Testis (tissue), 3 donors: ENCODE data around the gene PI16. TPM values are rescaled to one million over a fixed set of nuclear protein-coding genes. Genes with fewer than 3 reads are reported as not detected.

Experiments
- DNase-seq: peaks from one replicate; pipeline ENCODE4 v3.0.0-alpha.2; 2019
- H3K27ac ChIP-seq, 2 donors: fragments of 200-600 bp; sonication (generic); one replicate each; pipeline ENCODE4 v1.5.1; 2019
- H3K27me3 ChIP-seq: fragments of 200-600 bp; sonication (generic); one replicate; pipeline ENCODE4 v1.5.1; 2019
- H3K36me3 ChIP-seq: fragments of 200-600 bp; sonication (generic); one replicate; pipeline ENCODE4 v1.5.1; 2017; ENCODE audit warnings: low read depth; ENCODE audit errors: missing control alignments
- H3K4me1 ChIP-seq: fragments of 200-600 bp; sonication (generic); one replicate; pipeline ENCODE4 v1.5.1; 2019
- H3K4me3 ChIP-seq, 2 donors: fragments of 200-600 bp; sonication (generic); one replicate each; pipeline ENCODE4 v1.5.1; 2017 to 2019
- H3K9me3 ChIP-seq: fragments of 200-600 bp; sonication (generic); one replicate; pipeline ENCODE4 v1.5.1; 2017
- POLR2A ChIP-seq: fragments of 450-650 bp; IDR thresholded peaks from one replicate; pipeline ENCODE4 v1.6.1; 2017; ENCODE audit warnings: antibody characterized with exemption, mild to moderate bottlenecking, moderate library complexity
- WGBS, 2 donors: methylation state at CpG; one replicate each; pipeline ENCODE4 v1.1.5; 2018; 5-methylcytosine and 5-hydroxymethylcytosine counted together
- intact Hi-C: fragments of 100-400 bp; cut with DNase I; formaldehyde crosslinking; loops from one replicate; pipeline ENCODE4 v1.15.1; 2023; ENCODE audit warnings: low total_unique reads
- polyA plus RNA-seq: library from polyadenylated mRNA; stranded (reverse); fragments of 350-450 nt; fragmentation: Illumina TruSeq; extraction: RNeasy Lipid Tissue Mini Kit (QIAGEN cat#74804); gene quantifications from one replicate; pipeline ENCODE4 v1.2.3, GENCODE V29; 2014; ENCODE audit warnings: low read depth, low replicate concordance; ENCODE audit not compliant: insufficient read depth
- total RNA-seq, 2 donors: library from RNA; depleted of rRNA; stranded (reverse); fragments of >200 nt; gene quantifications; one replicate each; pipeline ENCODE4 v1.2.3, GENCODE V29; 2016
- TF ChIP-seq, protein P1 (sequence below), 3 experiments: fragments of 450-650 bp in 2 of 3; fragments of 200-600 bp in 1 of 3; sonication (generic) in 1 of 3; IDR thresholded peaks; one replicate each; pipeline ENCODE4 v1.5.1; 2016 to 2019; ENCODE audit warnings: antibody characterized with exemption in 3 of 3, mild to moderate bottlenecking in 2 of 3, moderate library complexity in 1 of 3

Gene PI16
- total and polyA plus RNA-seq, 3 donors from 2014 or later, result 9.8 to 79.3 (median 24.7) TPM

DNA sequence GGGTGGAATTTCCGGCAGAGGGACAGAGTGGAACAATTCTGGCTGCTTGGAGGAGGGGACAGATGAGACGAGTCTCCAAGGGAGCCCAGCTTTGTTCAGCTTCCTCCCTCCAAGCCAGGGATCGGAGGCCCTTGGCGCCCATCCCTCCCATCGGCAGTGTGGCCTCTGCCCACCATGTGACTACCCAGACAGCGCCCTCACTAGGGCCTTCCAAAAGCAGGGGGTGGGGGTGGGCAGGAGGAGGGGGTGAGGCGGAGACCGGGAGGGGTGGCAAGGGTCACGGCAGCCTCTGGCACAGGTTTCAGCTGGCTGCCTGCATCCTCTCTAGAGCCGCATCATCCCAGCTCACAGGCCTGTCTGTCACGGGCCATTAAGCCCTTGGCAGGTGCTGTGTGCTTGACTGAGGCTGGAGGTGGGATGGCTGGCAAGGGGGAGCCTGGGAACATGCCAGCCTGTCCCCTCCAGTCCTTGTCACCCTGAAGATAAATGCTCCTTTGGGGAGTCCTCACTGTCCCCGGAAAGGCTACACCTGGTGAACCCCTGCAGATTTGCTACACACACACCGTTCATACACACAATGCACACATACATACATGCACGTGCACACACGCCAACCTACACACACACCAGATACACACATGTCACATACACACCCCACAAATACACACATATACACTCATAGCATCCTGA is 44.7 kb downstream of the PI16 start:
- Histone ChIP-seq H3K4me1 (peaks cover 36% of the 10 kb centered on the region), H3K9me3 (no peaks in the 10 kb centered on the region), H3K4me3 (no peak overlapping the region), H3K36me3 (no peaks in the 10 kb centered on the region), H3K27me3 (no peaks in the 10 kb centered on the region), H3K27ac (peak overlapping the region; percentile 88 to 95)
- no peak for DNase-seq
- WGBS, 2 donors, result 81 to 84% methylated on average over 12 to 15 of the region's 15 CpGs
- TF ChIP-seq, protein P1, sequence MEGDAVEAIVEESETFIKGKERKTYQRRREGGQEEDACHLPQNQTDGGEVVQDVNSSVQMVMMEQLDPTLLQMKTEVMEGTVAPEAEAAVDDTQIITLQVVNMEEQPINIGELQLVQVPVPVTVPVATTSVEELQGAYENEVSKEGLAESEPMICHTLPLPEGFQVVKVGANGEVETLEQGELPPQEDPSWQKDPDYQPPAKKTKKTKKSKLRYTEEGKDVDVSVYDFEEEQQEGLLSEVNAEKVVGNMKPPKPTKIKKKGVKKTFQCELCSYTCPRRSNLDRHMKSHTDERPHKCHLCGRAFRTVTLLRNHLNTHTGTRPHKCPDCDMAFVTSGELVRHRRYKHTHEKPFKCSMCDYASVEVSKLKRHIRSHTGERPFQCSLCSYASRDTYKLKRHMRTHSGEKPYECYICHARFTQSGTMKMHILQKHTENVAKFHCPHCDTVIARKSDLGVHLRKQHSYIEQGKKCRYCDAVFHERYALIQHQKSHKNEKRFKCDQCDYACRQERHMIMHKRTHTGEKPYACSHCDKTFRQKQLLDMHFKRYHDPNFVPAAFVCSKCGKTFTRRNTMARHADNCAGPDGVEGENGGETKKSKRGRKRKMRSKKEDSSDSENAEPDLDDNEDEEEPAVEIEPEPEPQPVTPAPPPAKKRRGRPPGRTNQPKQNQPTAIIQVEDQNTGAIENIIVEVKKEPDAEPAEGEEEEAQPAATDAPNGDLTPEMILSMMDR (IDR thresholded peaks at IDR 0.05), result no peak
- no peak for TF ChIP-seq POLR2A
- intact Hi-C loops, result no loop called here

- Histone ChIP-seq H3K36me3 (no peaks in the 10 kb centered on the region), H3K27ac (peak overlapping the region; percentile 88 to 95), H3K27me3 (no peaks in the 10 kb centered on the region), H3K4me1 (peaks cover 36% of the 10 kb centered on the region), H3K4me3 (no peak overlapping the region), H3K9me3 (no peaks in the 10 kb centered on the region)
- intact Hi-C loops, result no loop called here
- 89 to 98% methylated on average over 4 of the region's 4 CpGs for WGBS, 2 donors
- DNase-seq, result no peak
- no peak for TF ChIP-seq POLR2A
- TF ChIP-seq, protein P1 (IDR thresholded peaks at IDR 0.05), result no peak
These were observed 45.2 kb downstream of the PI16 start for GRCh38 chr6:36999751-37000125.

DNA sequence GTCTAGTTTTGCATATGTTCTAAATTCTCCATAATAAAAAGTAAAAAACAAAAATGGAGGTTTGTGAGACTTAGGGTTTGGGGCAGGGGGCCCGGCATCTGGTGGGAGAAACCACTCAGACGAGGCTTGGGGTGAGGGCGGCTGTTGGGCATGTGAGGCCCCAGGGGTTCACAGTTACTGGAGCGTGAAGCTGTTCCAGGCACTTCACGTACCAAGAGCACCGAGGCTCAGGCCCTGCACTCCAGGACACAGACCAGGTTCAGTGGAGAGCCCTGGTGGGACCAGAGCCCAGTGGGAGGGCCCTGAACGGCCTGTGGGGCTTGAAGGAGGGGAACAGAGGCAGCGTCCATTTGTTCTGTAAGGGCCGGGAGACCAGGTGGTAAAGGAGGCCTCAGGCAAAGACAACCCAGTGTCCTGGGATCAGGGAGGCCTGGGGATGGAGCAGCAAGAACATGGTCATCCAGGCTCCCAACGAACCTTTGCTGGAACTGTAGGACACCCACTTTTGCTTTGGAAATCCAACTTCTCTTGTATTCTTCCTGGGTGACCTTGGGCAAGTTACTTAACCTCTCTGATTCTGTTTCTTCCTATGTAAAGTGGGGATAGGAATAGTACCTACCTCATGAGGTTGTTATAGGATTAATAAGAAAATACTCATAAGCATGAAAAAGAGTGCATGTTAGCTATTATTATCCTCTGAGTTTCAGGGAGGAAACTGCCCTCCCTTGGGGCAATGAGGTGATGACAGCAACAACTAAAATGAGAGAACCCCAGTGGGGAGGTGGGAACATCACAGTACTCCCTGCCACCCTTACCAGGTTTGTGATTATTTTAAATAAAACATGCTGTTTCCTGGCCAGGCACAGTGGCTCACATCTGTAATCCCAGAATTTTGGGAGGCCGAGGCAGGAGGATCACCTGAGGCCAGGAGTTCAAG is 49.8 kb downstream of the PI16 start:
- no peak for DNase-seq
- intact Hi-C loops, result no loop called here
- Histone ChIP-seq H3K27ac (no peak overlapping the region), H3K9me3 (no peaks in the 10 kb centered on the region), H3K4me3 (no peak overlapping the region), H3K27me3 (no peaks in the 10 kb centered on the region), H3K36me3 (no peaks in the 10 kb centered on the region), H3K4me1 (peaks cover 10% of the 10 kb centered on the region)
- no peak for TF ChIP-seq POLR2A
- TF ChIP-seq, protein P1 (IDR thresholded peaks at IDR 0.05), result no peak
- WGBS, 2 donors, result 67 to 73% methylated on average over 11 of the region's 11 CpGs

GRCh38 chr6:37005061-37005810 is 50.7 kb downstream of the PI16 start, which contains the start of gene FGD2:
FGD2 (plus strand) TSS chr6:37005655; CDS start chr6:37005818, 163 bp downstream.
- intact Hi-C loops, result no loop called here
- H3K27ac ChIP-seq, result no peak within 1 kb of the TSS
- no peak within 1 kb of the TSS for H3K4me3 ChIP-seq
- no peaks in the 10 kb centered on the region for H3K9me3 ChIP-seq
- no peaks in the 10 kb centered on the region for H3K27me3 ChIP-seq
- TF ChIP-seq, protein P1 (IDR thresholded peaks at IDR 0.05), result no peak
- no peak for TF ChIP-seq POLR2A
- H3K4me1 ChIP-seq, result peaks cover 7% of the 10 kb centered on the region
- DNase-seq, result no peak
- WGBS, 2 donors, result 74 to 80% methylated on average over 11 to 14 of the region's 14 CpGs
- H3K36me3 ChIP-seq, result no peaks in the 10 kb centered on the region
